WTC11 (cell line): ENCODE measurements around the gene HIVEP2. TPM values are rescaled to one million over a fixed set of nuclear protein-coding genes. Genes with fewer than 3 reads are reported as not detected.

Experiments used
- ATAC-seq: fragments of 200-7000 bp; cut with Tn5 transposase; 2 replicates; pipeline ENCODE4 v1.10.0; 2021; ENCODE audit warnings: mild to moderate bottlenecking, moderate library complexity
- CTCF ChIA-PET: fragments of 300-600 bp; sonication (Branson Sonifier 250); formaldehyde crosslinking; loops from one replicate; lab custom pipeline; 2021; ENCODE audit warnings: antibody characterized with exemption; lab: Charles Lee
- POLR2A ChIA-PET: fragments of 350-600 bp; sonication (Branson Sonifier 250); formaldehyde crosslinking; loops from one replicate; lab custom pipeline; 2021; ENCODE audit warnings: antibody characterized with exemption; lab: Charles Lee
- DNase-seq: peaks from one replicate; pipeline ENCODE4 v3.0.0; 2021; ENCODE audit warnings: low spot score
- H3K27ac Mint-ChIP-seq: 2 replicates; pipeline ENCODE4 v1.8.0; 2021; ENCODE audit warnings: mixed read lengths
- H3K27me3 Mint-ChIP-seq: 2 replicates; pipeline ENCODE4 v1.8.0; 2021; ENCODE audit warnings: low read depth, mild to moderate bottlenecking, moderate library complexity, mixed read lengths
- H3K36me3 Mint-ChIP-seq: 2 replicates; pipeline ENCODE4 v1.8.0; 2021; ENCODE audit warnings: mixed read lengths
- H3K4me1 Mint-ChIP-seq: 2 replicates; pipeline ENCODE4 v1.8.0; 2022; ENCODE audit warnings: mixed read lengths
- H3K4me3 Mint-ChIP-seq: 2 replicates; pipeline ENCODE4 v1.8.0; 2021; ENCODE audit warnings: mild to moderate bottlenecking, moderate library complexity, mixed read lengths
- H3K9me3 Mint-ChIP-seq: 2 replicates; pipeline ENCODE4 v1.8.0; 2021; ENCODE audit warnings: mixed read lengths
- ATF6 ChIP-seq: sonication (generic); formaldehyde crosslinking; IDR thresholded peaks from 2 replicates; pipeline ENCODE4 v1.8.1; 2023; ENCODE audit warnings: mild to moderate bottlenecking, missing genetic modification reagents
- CBFB ChIP-seq: sonication (generic); formaldehyde crosslinking; IDR thresholded peaks from 2 replicates; pipeline ENCODE4 v1.8.1; 2022; ENCODE audit warnings: mild to moderate bottlenecking, low read depth, missing genetic modification reagents
- CDX4 ChIP-seq: fragments of 250-450 bp; sonication (Bioruptor Pico); IDR thresholded peaks from 2 replicates; pipeline ENCODE4 v1.9.0; 2021; ENCODE audit warnings: moderate library complexity, mild to moderate bottlenecking, inconsistent platforms, borderline replicate concordance
- CREM ChIP-seq: sonication (generic); formaldehyde crosslinking; IDR thresholded peaks from 2 replicates; pipeline ENCODE4 v1.8.1; 2022; ENCODE audit warnings: mild to moderate bottlenecking, missing genetic modification reagents, moderate library complexity
- CTCF ChIP-seq: fragments of 200-600 bp; IDR thresholded peaks from 2 replicates; pipeline ENCODE4 v1.8.0; 2022; ENCODE audit warnings: antibody characterized with exemption
- E2F1 ChIP-seq: sonication (generic); formaldehyde crosslinking; IDR thresholded peaks from 2 replicates; pipeline ENCODE4 v1.8.0; 2022; ENCODE audit warnings: mild to moderate bottlenecking, missing genetic modification reagents
- ESRRA ChIP-seq: sonication (generic); formaldehyde crosslinking; IDR thresholded peaks from 2 replicates; pipeline ENCODE4 v1.8.1; 2022; ENCODE audit warnings: mild to moderate bottlenecking, missing genetic modification reagents, borderline replicate concordance
- ETV6 ChIP-seq: sonication (generic); formaldehyde crosslinking; IDR thresholded peaks from 2 replicates; pipeline ENCODE4 v1.8.1; 2022; ENCODE audit warnings: mild to moderate bottlenecking, missing genetic modification reagents
- FOXJ3 ChIP-seq: sonication (generic); formaldehyde crosslinking; IDR thresholded peaks from 2 replicates; pipeline ENCODE4 v1.9.0; 2021; ENCODE audit warnings: missing genetic modification reagents, mild to moderate bottlenecking, borderline replicate concordance
- GTF2I ChIP-seq: fragments of 250-450 bp; sonication (Bioruptor Pico); conservative IDR thresholded peaks from 2 replicates; pipeline ENCODE4 v1.4.0; 2021; ENCODE audit warnings: mild to moderate bottlenecking
- JAZF1 ChIP-seq: fragments of 250-450 bp; sonication (Bioruptor Pico); IDR thresholded peaks from 2 replicates; pipeline ENCODE4 v1.9.0; 2021; ENCODE audit warnings: moderate library complexity, mild to moderate bottlenecking, inconsistent platforms
- MAX ChIP-seq: sonication (generic); formaldehyde crosslinking; IDR thresholded peaks from 2 replicates; pipeline ENCODE4 v1.8.0; 2022; ENCODE audit warnings: mild to moderate bottlenecking, missing genetic modification reagents
- MLX ChIP-seq: sonication (generic); formaldehyde crosslinking; IDR thresholded peaks from 2 replicates; pipeline ENCODE4 v1.8.1; 2023; ENCODE audit warnings: mild to moderate bottlenecking, missing genetic modification reagents, moderate library complexity
- MXD4 ChIP-seq: fragments of 250-450 bp; sonication (Bioruptor Pico); IDR thresholded peaks from 2 replicates; pipeline ENCODE4 v1.8.0; 2021; ENCODE audit warnings: mild to moderate bottlenecking, moderate library complexity, borderline replicate concordance
- NR1H2 ChIP-seq: sonication (generic); formaldehyde crosslinking; IDR thresholded peaks from 2 replicates; pipeline ENCODE4 v1.9.0; 2021; ENCODE audit warnings: mild to moderate bottlenecking, moderate library complexity, missing genetic modification reagents
- NR3C1 ChIP-seq: sonication (generic); formaldehyde crosslinking; conservative IDR thresholded peaks from 2 replicates; pipeline ENCODE4 v1.8.1; 2023; ENCODE audit warnings: low read depth, mild to moderate bottlenecking, missing genetic modification reagents
- RELA ChIP-seq: sonication (generic); formaldehyde crosslinking; IDR thresholded peaks from 2 replicates; pipeline ENCODE4 v1.8.1; 2022; ENCODE audit warnings: missing genetic modification reagents, mild to moderate bottlenecking, borderline replicate concordance
- RORB ChIP-seq: fragments of 250-450 bp; sonication (Bioruptor Pico); IDR thresholded peaks from 2 replicates; pipeline ENCODE4 v1.9.0; 2021; ENCODE audit warnings: mild to moderate bottlenecking
- SMAD3 ChIP-seq: sonication (generic); formaldehyde crosslinking; IDR thresholded peaks from 2 replicates; pipeline ENCODE4 v1.8.0; 2022; ENCODE audit warnings: missing genetic modification reagents, mild to moderate bottlenecking, borderline replicate concordance
- SMAD4 ChIP-seq: sonication (generic); formaldehyde crosslinking; IDR thresholded peaks from 2 replicates; pipeline ENCODE4 v1.8.0; 2022; ENCODE audit warnings: mild to moderate bottlenecking, missing genetic modification reagents
- SOX15 ChIP-seq: fragments of 250-450 bp; sonication (Bioruptor Pico); IDR thresholded peaks from 2 replicates; pipeline ENCODE4 v1.9.0; 2021; ENCODE audit warnings: mild to moderate bottlenecking
- TEAD1 ChIP-seq: sonication (generic); formaldehyde crosslinking; IDR thresholded peaks from 2 replicates; pipeline ENCODE4 v1.8.0; 2022; ENCODE audit warnings: mild to moderate bottlenecking, missing genetic modification reagents
- TEAD4 ChIP-seq: sonication (generic); formaldehyde crosslinking; IDR thresholded peaks from 2 replicates; pipeline ENCODE4 v1.8.0; 2022; ENCODE audit warnings: mild to moderate bottlenecking, missing genetic modification reagents
- TP53 ChIP-seq: sonication (generic); formaldehyde crosslinking; IDR thresholded peaks from 2 replicates; pipeline ENCODE4 v1.8.1; 2023; ENCODE audit warnings: mild to moderate bottlenecking, missing genetic modification reagents
- ZNF121 ChIP-seq: sonication (generic); formaldehyde crosslinking; IDR thresholded peaks from 2 replicates; pipeline ENCODE4 v1.8.0; 2023; ENCODE audit warnings: missing genetic modification reagents
- ZNF416 ChIP-seq: fragments of 250-450 bp; sonication (Bioruptor Pico); IDR thresholded peaks from 2 replicates; pipeline ENCODE4 v1.9.0; 2021; ENCODE audit warnings: mild to moderate bottlenecking, inconsistent platforms
- ZNF671 ChIP-seq: fragments of 250-450 bp; sonication (Bioruptor Pico); IDR thresholded peaks from 2 replicates; pipeline ENCODE4 v1.8.0; 2021; ENCODE audit warnings: mild to moderate bottlenecking
- total RNA-seq: library from RNA; stranded (reverse); gene quantifications from 3 replicates; pipeline ENCODE4 v1.2.3, GENCODE V29; 2021

HIVEP2 gene
- total RNA-seq, 1 experiment from 2014 or later, result 11.5 TPM

GRCh38 chr6:142833798-142834197 is 111.2 kb downstream of the HIVEP2 start:
- H3K4me1 Mint-ChIP-seq, result peaks cover 5% of the 10 kb centered on the region
- no peaks in the 10 kb centered on the region for H3K36me3 Mint-ChIP-seq
- DNase-seq (no peak), ATAC-seq (no peak)
- no peaks in the 10 kb centered on the region for H3K27me3 Mint-ChIP-seq
- TF ChIP-seq MAX, result no peak
- no peak for TF ChIP-seq TEAD4
- no peak for TF ChIP-seq CBFB
- no peak for TF ChIP-seq NR1H2 (CRISPR knock-in tag)
- no peak for TF ChIP-seq TP53 (CRISPR knock-in tag)
- no peak for TF ChIP-seq GTF2I
- TF ChIP-seq RELA (CRISPR knock-in tag), result no peak
- TF ChIP-seq SMAD3, result no peak
- no peak for TF ChIP-seq RORB
- TF ChIP-seq ZNF121 (CRISPR knock-in tag), result no peak
- no peak for TF ChIP-seq JAZF1 (CRISPR knock-in tag)
- TF ChIP-seq ETV6, result no peak
- no peak for TF ChIP-seq TEAD1 (CRISPR knock-in tag)
- no peak for TF ChIP-seq E2F1 (CRISPR knock-in tag)
- no peak for TF ChIP-seq FOXJ3 (CRISPR knock-in tag)
- TF ChIP-seq ZNF416 (CRISPR knock-in tag), result no peak
- no peak overlapping the region for H3K4me3 Mint-ChIP-seq
- no peak overlapping the region for H3K27ac Mint-ChIP-seq
- ChIA-PET POLR2A (no interaction called here), CTCF (interaction anchor here (1.2 kb wide), 1 partner anchor 193 kb away, joined by 3 read pairs; no protein-coding TSS in a partner anchor)
- no peaks in the 10 kb centered on the region for H3K9me3 Mint-ChIP-seq

GRCh38 chr6:142833054-142833453 is 111.9 kb downstream of the HIVEP2 start:
- Mint-ChIP-seq H3K27me3 (no peaks in the 10 kb centered on the region), H3K27ac (no peak overlapping the region), H3K36me3 (no peaks in the 10 kb centered on the region), H3K9me3 (no peaks in the 10 kb centered on the region), H3K4me3 (no peak overlapping the region), H3K4me1 (no peaks in the 10 kb centered on the region)
- DNase-seq, result no peak
- CTCF ChIA-PET, result no interaction called here
- POLR2A ChIA-PET, result no interaction called here
- TF ChIP-seq NR3C1 (no peak), MLX (CRISPR knock-in tag) (no peak), MXD4 (CRISPR knock-in tag) (no peak), CREM (no peak), TP53 (CRISPR knock-in tag) (no peak), SOX15 (CRISPR knock-in tag) (no peak), ZNF671 (CRISPR knock-in tag) (no peak), ATF6 (CRISPR knock-in tag) (no peak), ESRRA (no peak), CDX4 (CRISPR knock-in tag) (no peak), CBFB (no peak), MAX (no peak), CTCF (no peak), SMAD3 (no peak), SMAD4 (CRISPR knock-in tag) (no peak)
- ATAC-seq, result no peak
